Stimulated activated CD4-positive, alpha-beta T cell treated with anti-CD3 and anti-CD28 coated beads, Interleukin-4, amount 100 ng/mL, for 48 hours (primary cell): ENCODE measurements around the gene RNF31.

Experiments used
- DNase-seq, 2 donors: peaks; one replicate each; pipeline ENCODE4 v3.0.0-alpha.2; 2020; ENCODE audit warnings: low read depth in 2 of 2

The RNF31 gene

DNA sequence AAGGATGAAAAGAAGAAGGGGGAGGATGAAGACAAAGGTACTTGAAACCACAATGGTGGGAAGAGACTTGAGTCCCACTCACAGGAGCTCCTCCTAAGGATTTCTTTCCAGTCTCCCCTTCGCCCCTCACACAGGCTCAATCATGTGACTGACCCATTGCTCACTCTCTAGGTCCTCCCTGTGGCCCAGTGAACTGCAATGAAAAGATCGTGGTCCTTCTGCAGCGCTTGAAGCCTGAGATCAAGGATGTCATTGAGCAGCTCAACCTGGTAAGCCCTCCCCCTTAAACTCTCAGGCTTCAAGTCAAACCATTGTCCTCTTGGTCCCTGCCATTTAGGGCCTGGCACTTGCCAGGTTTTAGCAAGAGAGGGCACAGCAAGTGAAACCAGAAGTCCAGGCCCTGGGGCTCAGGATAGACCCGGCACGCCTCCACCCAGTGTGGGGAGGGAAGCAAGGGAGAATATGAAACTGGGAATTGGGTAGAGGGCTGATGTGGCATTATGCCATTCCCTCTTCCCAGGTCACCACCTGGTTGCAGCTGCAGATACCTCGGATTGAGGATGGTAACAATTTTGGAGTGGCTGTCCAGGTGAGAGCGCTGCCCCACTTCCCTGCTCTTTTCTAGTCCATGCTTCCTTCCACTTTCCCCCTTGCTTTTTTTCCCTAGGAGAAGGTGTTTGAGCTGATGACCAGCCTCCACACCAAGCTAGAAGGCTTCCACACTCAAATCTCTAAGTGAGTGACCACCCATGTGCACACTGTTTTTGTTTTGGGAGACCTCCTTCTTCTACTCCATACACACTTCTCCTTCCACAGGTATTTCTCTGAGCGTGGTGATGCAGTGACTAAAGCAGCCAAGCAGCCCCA lies 9.5 kb upstream of the RNF31 start:
- DNase-seq, result no peak

- no peak for DNase-seq
Measured at GRCh38 chr14:24138396-24139271, 8.7 kb upstream of the RNF31 start.

GRCh38 chr14:24139272-24139934 lies 7.9 kb upstream of the RNF31 start:
- no peak for DNase-seq

DNA sequence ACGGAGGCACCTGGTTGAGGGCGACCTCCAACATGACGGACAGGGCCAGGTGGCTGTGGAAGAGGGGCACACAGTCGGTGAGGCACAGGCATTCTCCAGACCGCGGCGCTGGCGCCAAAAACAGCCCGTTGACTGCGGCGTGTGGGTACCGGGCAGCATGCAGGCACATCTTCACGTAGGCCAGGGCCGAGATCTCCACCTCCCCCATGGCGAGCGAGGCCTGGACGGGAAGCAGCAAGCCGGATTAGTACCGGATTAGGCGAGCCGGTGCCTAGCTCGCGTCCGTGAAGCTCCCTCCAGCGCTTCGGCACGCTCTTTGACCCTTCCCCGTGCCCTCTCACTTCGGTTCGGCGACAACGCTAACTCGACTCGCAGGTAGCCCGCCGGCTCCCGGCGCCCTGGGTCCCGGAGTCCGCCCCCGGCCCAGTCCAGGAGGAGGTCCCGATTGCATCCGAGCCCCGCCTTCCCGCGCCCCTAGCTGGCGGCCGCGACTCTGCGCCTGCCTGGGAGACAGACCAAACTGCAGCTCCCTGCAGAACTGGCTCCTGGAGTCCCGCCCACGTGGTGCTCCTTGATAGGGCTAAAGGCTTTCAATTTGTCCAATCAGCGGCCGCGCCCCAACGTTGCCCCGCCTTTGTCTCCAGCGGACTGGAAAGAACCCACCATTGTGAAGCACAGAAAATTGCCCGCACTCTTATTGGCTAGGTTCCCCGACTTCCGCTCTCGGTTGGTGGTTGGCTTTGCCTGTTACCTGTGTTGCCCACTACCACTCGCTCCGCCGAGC lies 6.0 kb upstream of the RNF31 start, which contains the start of gene EMC9:
EMC9 (minus strand) TSS at position 495 of the 784 bp plus-strand sequence; CDS start at position 208, 287 bp downstream.
- peak; percentile 99 to 100 for DNase-seq

- DNase-seq, result no peak
Measured at GRCh38 chr14:24143511-24143910, 3.8 kb upstream of the RNF31 start.

DNA sequence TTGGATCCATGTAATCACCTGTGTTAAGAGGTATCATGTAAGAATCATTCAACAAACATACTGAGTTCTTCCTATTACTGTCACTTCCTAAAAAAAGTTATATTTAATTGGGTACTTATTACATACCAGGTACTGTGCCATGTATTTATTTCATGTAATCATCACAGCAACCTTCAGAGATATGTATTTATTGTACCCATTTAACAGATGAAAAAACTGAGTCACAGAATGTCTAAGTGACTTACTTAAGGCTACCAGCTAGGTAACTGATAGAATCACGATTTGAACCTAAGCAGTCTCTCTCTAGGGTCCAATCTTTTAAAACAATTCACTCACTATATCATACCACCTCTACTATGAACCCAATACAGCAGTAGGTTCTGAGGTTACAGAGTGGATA lies 2.8 kb upstream of the RNF31 start:
- no peak for DNase-seq

- DNase-seq, result no peak
Measured at GRCh38 chr14:24145219-24145618, 2.1 kb upstream of the RNF31 start.

DNA sequence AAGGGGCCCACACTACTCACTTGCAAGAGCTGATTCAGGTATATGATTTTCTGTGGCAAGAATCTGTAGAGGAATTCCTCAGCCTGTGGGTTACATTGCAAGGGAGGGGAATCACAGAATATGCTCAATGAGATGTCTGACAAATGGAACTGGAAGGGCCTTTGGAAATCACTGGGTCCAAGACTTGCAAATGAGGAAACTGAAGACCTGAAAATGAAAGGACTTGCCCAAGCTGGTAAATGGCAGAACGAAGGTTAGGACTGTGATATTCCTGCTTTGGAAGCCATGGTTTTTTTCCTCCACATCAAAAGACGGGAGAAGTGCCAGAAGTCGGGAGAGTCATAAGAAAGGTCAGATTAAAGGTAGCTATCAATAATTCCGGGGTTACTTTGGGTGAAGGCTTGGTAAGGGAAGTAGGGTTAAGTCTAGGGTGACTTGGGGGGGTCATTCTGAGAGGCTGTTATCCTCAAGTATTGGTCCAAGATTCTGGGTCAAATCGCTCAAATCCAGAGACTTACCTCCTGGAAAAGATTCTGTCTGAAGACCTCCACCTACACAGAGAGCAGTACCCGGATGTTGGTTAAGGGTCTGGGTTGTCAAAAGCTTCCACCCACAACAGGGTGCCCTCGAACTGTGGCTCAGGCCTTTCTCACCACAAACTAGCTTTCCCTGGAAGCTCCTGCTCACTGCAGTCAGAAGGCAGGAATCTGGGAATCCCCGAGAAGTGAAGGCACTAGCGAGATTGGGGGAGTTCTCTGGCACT lies 1.4 kb upstream of the RNF31 start:
- no peak for DNase-seq

DNA sequence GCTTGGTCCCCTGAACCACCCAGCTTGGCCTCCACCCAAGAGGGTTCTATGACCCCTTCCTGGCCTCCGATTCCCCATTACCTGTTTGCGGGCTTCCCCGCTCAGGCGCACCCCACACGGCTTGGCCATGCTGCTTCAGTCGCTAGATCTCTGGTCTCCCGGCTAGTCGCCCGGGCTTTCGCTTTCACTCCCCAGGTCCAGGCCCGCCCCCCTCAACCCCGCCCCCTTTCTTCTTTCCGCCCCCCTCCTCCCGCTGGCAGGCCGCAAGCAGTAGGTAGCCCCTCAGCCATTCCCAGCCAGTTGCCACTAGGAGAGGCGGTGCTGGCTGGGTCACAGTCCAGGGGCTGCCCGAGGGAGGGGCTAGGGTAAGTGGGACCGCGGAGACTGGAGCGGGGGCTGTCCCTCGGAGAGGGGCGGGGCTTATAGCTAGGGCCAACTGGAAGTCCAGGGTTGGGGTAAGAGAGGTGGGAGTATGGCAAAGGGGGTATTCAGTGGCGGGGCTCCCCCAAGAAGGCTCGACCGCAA lies 783 bp upstream of the RNF31 start, which contains the start of gene PSME2:
PSME2 (minus strand) TSS at position 158 of the 525 bp plus-strand sequence; CDS start at position 129, 29 bp downstream.
- peak; percentile 86 to 92 for DNase-seq

DNA sequence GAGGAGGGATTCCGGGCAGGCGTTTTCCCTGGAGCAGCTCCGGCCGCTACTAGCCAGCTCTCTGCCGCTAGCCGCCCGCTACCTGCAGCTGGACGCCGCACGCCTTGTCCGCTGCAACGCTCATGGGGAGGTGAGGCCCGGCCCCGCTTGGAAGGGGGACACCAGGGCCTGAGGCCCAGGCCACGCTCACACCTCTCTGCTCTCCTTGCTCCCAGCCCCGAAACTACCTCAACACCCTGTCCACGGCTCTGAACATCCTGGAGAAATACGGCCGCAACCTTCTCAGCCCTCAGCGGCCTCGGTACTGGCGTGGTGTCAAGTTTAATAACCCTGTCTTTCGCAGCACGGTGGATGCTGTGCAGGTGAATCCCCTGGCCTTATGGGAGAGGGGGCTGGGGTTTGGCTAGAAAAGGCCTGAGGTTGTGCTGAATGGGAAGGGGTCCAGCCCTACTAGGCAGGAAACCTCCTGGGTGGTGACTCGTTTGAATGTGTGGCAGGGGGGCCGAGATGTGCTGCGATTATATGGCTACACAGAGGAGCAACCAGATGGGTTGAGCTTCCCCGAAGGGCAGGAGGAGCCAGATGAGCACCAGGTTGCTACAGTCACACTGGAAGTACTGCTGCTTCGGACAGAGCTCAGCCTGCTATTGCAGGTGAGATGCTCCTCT lies 597 bp downstream of the RNF31 start:
- no peak for DNase-seq

- no peak for DNase-seq
Measured at GRCh38 chr14:24149302-24149969, 2.1 kb downstream of the RNF31 start.

- no peak for DNase-seq
Measured at GRCh38 chr14:24150061-24150460, 2.8 kb downstream of the RNF31 start.

DNA sequence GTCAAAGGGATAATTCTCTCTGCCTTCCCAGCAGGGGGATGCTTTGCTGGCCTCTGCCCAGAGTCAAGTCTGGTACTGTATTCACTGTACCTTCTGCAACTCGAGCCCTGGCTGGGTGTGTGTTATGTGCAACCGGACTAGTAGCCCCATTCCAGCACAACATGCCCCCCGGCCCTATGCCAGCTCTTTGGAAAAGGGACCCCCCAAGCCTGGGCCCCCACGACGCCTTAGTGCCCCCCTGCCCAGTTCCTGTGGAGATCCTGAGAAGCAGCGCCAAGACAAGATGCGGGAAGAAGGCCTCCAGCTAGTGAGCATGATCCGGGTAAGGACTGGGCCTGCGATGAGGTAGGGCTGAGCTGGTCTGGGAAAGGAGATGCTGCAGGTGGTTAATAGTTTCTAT lies 3.3 kb downstream of the RNF31 start:
- no peak for DNase-seq

DNA sequence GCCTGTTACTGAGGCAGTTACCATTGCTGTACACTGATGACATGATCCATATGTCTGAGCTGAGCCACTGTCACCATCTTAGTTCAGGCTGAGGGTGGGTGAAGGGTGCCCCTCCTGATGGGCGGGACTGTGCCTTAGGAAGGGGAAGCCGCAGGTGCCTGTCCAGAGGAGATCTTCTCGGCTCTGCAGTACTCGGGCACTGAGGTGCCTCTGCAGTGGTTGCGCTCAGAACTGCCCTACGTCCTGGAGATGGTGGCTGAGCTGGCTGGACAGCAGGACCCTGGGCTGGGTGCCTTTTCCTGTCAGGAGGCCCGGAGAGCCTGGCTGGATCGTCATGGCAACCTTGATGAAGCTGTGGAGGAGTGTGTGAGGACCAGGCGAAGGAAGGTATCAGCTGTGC lies 3.7 kb downstream of the RNF31 start:
- no peak for DNase-seq

GRCh38 chr14:24151404-24152080 lies 4.2 kb downstream of the RNF31 start:
- DNase-seq, result no peak

GRCh38 chr14:24155100-24155499 lies 7.8 kb downstream of the RNF31 start:
- no peak for DNase-seq

DNA sequence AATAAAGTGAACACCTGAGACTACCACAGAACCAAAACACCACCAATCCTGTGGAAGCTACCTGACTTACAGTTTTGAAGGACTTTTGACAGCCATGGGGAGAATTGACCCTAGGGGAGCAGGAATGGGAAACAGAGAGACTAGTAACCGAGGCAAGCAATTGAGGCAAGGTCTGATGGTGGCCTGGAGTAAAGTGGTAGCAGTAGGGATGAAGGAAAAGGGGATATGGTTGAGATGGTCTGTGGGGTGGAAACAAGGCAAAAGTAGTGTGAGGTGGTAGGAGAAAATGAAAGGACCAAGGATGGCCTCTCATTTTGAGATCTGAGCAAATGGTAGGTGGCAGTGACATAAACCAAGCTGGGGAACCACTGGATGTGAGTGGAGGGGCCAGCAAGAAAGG lies 9.5 kb downstream of the RNF31 start:
- no peak for DNase-seq

DNA sequence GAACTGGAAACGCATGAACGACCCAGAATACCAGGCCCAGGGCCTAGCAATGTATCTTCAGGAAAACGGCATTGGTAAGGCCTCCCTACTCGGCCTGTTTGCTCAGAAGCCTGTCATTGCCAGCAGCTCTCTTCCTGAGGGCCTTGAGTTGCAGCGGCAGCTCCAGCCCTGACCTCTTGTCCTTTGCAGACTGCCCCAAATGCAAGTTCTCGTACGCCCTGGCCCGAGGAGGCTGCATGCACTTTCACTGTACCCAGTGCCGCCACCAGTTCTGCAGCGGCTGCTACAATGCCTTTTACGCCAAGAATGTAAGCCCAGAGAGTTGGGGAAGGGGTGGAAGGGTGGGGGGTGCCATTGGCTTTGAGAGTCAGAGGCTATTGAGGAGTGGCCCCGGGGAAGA lies 10.0 kb downstream of the RNF31 start:
- DNase-seq, result no peak
